SK-N-SH (cell line): ENCODE results near the gene LARGE1.

Experiments
- CTCF ChIP-seq: fragments of 200-600 bp; sonication (generic); IDR thresholded peaks from 2 replicates; pipeline ENCODE4 v1.6.1; 2017; ENCODE audit warnings: antibody characterized with exemption, mild to moderate bottlenecking, moderate library complexity
- EP300 ChIP-seq, 2 experiments: IDR thresholded peaks; 2 replicates each; pipeline versions ENCODE4 v1.4.0 to v1.6.1; 2012; ENCODE audit warnings: borderline replicate concordance in 1 of 2, low read depth in 1 of 2, low read length in 1 of 2
- FOSL2 ChIP-seq: IDR thresholded peaks from 2 replicates; pipeline ENCODE4 v1.4.0; 2012; ENCODE audit warnings: low read depth, mild to moderate bottlenecking, moderate library complexity, borderline replicate concordance
- FOXM1 ChIP-seq: IDR thresholded peaks from 2 replicates; pipeline ENCODE4 v1.4.0; 2012; ENCODE audit warnings: low read depth, mild to moderate bottlenecking
- GATA2 ChIP-seq: sonication (generic); formaldehyde crosslinking; IDR thresholded peaks from 2 replicates; pipeline ENCODE4 v1.5.0; 2020; ENCODE audit warnings: mild to moderate bottlenecking, missing genetic modification reagents
- MAX ChIP-seq: IDR thresholded peaks from 2 replicates; pipeline ENCODE4 v1.4.0; 2012; ENCODE audit warnings: low read depth
- MXI1 ChIP-seq: IDR thresholded peaks from 2 replicates; pipeline ENCODE4 v1.6.1; 2012; ENCODE audit warnings: mild to moderate bottlenecking, low read depth, low read length, improper control_type of control experiment
- POLR2AphosphoS5 ChIP-seq: IDR thresholded peaks from 2 replicates; pipeline ENCODE4 v1.6.1; 2012; ENCODE audit warnings: low read depth, low read length
- SMC3 ChIP-seq: IDR thresholded peaks from 2 replicates; pipeline ENCODE4 v1.6.1; 2012; ENCODE audit warnings: low read depth, low read length, improper control_type of control experiment
- TEAD4 ChIP-seq: IDR thresholded peaks from 2 replicates; pipeline ENCODE4 v1.4.0; 2012; ENCODE audit warnings: mild to moderate bottlenecking, borderline replicate concordance; ENCODE audit not compliant: insufficient read depth
- YY1 ChIP-seq: IDR thresholded peaks from 2 replicates; pipeline ENCODE4 v1.4.0; 2012; ENCODE audit warnings: low read depth, mild to moderate bottlenecking
- TF ChIP-seq, protein P1 (sequence below): IDR thresholded peaks from 2 replicates; pipeline ENCODE4 v1.4.0; 2012; ENCODE audit warnings: low read depth, borderline replicate concordance
- TF ChIP-seq, protein P2 (sequence below): fragments of 150-350 bp; IDR thresholded peaks from 2 replicates; pipeline ENCODE4 v1.6.1; 2017; ENCODE audit warnings: antibody characterized with exemption, low read length, low read depth, borderline replicate concordance

GRCh38 chr22:33405194-33405593 lies 515.1 kb downstream of the LARGE1 start:
- no peak for TF ChIP-seq CTCF
- no peak for TF ChIP-seq POLR2AphosphoS5
- TF ChIP-seq FOSL2, result no peak
- TF ChIP-seq, protein P1, sequence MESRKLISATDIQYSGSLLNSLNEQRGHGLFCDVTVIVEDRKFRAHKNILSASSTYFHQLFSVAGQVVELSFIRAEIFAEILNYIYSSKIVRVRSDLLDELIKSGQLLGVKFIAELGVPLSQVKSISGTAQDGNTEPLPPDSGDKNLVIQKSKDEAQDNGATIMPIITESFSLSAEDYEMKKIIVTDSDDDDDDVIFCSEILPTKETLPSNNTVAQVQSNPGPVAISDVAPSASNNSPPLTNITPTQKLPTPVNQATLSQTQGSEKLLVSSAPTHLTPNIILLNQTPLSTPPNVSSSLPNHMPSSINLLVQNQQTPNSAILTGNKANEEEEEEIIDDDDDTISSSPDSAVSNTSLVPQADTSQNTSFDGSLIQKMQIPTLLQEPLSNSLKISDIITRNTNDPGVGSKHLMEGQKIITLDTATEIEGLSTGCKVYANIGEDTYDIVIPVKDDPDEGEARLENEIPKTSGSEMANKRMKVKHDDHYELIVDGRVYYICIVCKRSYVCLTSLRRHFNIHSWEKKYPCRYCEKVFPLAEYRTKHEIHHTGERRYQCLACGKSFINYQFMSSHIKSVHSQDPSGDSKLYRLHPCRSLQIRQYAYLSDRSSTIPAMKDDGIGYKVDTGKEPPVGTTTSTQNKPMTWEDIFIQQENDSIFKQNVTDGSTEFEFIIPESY, result no peak
- no peak for TF ChIP-seq YY1
- TF ChIP-seq, protein P2, sequence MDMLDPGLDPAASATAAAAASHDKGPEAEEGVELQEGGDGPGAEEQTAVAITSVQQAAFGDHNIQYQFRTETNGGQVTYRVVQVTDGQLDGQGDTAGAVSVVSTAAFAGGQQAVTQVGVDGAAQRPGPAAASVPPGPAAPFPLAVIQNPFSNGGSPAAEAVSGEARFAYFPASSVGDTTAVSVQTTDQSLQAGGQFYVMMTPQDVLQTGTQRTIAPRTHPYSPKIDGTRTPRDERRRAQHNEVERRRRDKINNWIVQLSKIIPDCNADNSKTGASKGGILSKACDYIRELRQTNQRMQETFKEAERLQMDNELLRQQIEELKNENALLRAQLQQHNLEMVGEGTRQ, result no peak
- TF ChIP-seq GATA2 (CRISPR knock-in tag), result no peak
- TF ChIP-seq EP300 (IDR thresholded peaks at IDR 0.05; ENCODE audit: borderline replicate concordance in 1 of 2, low read depth in 1 of 2, low read length in 1 of 2), result no peak
- no peak for TF ChIP-seq MXI1
- TF ChIP-seq FOXM1, result no peak
- no peak for TF ChIP-seq SMC3
- TF ChIP-seq MAX, result no peak
- no peak for TF ChIP-seq TEAD4
